ENCODE measurements around the gene RSPH6A. TPM values are rescaled to one million over a fixed set of nuclear protein-coding genes. Genes with fewer than 3 reads are reported as not detected.
A peak's percentile ranks its signal among the peaks of the same experiment; 100 is the strongest.
"Not testable (repeated sequence)": the region's sequence is repeated elsewhere in the genome, so short reads cannot be mapped to it uniquely, and the experiment has no call there.

RSPH6A gene
- total RNA-seq, 1 experiment from 2014 or later = 0.22 TPM

DNA sequence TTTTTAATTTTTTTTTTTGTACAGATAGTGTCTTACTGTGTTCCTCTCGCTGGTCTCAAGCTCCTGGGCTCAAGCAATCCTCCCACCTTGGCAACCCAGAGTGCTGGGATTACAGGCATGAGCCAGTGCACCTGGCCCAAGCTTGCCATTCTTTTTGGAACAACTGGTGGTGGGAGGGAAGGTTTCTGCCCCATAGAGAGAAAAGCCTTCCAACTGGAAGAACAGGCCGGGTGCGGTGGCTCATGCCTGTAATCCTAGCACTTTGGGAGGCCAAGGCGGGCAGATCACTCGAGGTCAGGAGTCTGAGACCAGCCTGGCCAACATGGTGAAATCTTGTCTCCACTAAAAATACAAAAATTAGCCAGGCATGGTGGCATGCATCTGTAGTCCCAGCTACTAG is 15.6 kb downstream of the RSPH6A start:
- not testable (repeated sequence) for H3K36me3 ChIP-seq; H3K9me3 ChIP-seq (replicated peaks); H3K4me3 ChIP-seq; H3K27ac ChIP-seq; H3K27me3 ChIP-seq
- DNase-seq = peak in 1 of 2 experiments; percentile 52
- H3K4me1 ChIP-seq = peaks cover 16% of the 10 kb centered on the region

DNA sequence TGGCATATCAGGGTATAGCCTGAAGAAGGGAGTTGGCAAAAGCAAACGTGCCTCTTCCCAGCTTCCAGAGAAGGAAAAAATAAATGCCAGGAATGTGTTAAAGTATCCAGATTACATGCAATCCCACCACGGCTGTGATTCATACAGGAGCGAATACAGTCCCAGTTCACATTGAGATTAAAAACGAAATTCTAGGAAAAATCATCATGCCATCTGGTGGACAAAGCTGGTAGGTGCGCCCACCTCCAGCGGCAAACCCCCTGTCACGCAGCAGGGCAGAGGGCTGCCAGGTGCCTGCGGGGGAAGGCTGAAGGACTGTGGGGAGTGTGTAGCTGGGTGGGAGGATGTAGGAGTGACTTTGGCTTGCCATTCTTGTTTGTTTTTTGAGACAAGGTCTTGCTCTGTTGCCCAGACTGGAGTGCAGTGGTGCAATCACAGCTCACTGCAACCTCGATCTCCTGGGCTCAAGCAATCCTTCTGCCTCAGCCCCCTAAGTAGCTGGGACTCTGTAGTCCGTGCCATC is 16.1 kb downstream of the RSPH6A start:
- no peak overlapping the region for H3K4me3 ChIP-seq
- no peak overlapping the region for H3K27ac ChIP-seq
- peak; percentile 72 to 84 for DNase-seq
- H3K4me1 ChIP-seq = peaks cover 16% of the 10 kb centered on the region
- no peaks in the 10 kb centered on the region for H3K36me3 ChIP-seq
- H3K9me3 ChIP-seq (replicated peaks) = no peaks in the 10 kb centered on the region
- H3K27me3 ChIP-seq = 0 out of 2 replicates have a peak, but pooled peaks cover 4% of the 10 kb centered on the region

DNA sequence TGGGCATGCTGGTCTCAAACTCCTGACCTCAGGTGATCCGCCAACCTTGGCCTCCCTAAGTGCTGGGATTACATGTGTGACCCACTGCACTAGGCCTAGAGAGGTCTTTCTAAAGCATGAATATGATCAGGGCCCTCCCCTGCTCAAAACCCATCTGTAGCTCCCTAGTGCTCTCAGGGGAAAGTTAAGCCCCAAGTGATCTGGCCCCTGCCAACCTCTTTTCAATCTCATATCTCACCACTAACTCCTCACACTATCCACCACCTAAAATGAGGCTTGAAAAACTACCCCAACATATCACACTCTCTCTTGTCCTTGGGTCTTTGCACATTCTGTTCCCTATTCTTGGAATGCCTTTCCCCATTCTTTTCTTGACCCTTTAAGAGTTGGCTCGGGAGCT is 20.5 kb downstream of the RSPH6A start:
- Histone ChIP-seq H3K36me3 (peaks cover 4% of the 10 kb centered on the region), H3K4me1 (peaks cover 13% of the 10 kb centered on the region), H3K4me3 (no peak overlapping the region), H3K27ac (no peak overlapping the region), H3K27me3 (no peaks in the 10 kb centered on the region), H3K9me3 (replicated peaks) (no peaks in the 10 kb centered on the region)
- DNase-seq = no peak

DNA sequence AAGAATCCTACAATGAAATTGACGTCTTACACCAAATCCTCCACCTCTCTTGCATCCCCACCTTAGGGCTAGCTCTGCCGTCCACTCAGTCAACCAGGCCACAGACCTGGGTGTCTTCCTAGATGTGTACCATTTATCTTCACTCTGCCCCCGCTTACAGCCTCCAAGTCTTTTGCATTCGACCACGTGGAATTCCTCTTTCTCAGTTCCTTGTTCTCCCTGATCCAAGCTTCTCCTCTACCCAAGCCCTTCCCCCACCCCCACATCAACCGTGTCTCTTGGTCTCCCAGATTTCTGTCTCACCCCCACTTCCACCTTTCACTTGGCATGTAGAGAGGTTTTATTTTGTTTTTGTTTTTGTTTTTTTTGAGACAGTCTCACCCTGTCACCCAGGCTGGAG is 21.2 kb downstream of the RSPH6A start:
- Histone ChIP-seq H3K4me1 (peaks cover 8% of the 10 kb centered on the region), H3K27ac (no peak overlapping the region), H3K4me3 (no peak overlapping the region), H3K9me3 (replicated peaks) (no peaks in the 10 kb centered on the region), H3K27me3 (no peaks in the 10 kb centered on the region), H3K36me3 (peaks cover 11% of the 10 kb centered on the region)
- DNase-seq = no peak

DNA sequence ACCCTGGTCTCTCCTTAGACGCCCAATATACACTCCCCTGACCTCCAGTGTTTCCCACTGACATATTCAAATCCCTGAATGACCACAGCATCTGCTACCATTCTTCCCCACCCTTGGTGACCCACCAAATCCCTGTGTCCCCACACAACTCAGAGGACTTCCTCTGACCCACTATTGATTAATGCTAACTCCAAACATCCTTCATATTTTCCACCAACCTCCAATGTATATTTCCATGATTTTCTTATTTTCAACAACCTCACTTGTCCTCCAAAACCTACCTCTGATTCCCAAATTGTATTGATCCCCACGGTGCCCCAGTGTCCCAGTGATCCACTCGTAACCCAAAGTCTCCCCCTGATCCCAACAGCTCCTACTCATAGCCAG is 21.9 kb downstream of the RSPH6A start:
- Histone ChIP-seq H3K27me3 (no peaks in the 10 kb centered on the region), H3K9me3 (replicated peaks) (no peaks in the 10 kb centered on the region), H3K36me3 (peaks cover 17% of the 10 kb centered on the region), H3K27ac (peak overlapping the region; percentile 15; the same call in 1 of the 2 replicates), H3K4me1 (peaks cover 8% of the 10 kb centered on the region), H3K4me3 (peak overlapping the region; percentile 20)
- no peak for DNase-seq

DNA sequence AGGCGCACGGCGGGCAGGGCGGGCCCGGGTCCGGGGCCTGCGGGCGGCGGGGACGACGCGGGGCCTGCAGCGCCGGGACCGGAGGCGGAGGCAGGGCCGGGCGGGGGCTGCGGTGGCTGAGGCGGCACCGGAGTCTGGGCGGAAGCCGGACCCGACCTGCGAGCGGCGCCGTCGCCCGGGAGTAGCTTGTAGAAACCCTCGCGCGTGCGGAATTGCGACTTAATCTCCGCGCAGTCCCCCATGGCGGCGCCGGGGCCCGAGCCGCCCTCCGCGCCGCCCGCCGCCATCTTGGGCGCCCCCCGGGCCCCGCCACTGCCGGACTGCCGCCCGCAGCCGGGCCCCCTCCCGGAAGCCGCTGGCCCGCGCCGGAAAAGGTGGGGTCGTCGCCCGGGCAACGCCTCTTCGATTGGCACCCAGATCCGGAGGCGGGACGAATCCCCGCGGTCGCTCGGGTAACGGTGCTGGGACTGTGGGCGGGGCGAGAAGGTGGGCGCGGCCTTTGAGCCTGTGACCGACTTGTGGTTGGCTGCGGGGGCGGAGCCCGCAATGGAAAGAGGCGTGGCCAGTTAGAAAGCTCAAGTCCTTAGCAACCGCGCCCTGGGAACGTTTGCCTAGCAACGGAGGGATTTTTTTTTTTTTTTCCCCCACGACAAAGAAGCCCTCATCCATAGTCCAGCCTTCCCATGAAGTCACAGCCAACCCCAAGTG is 22.5 kb downstream of the RSPH6A start, which contains the start of gene DMWD:
TSS of gene DMWD (minus strand) at position 376 of the 708 bp plus-strand sequence. CDS start at position 287, 89 bp downstream.
- H3K27ac ChIP-seq = peak within 1 kb of the TSS; percentile 26; the same call in 1 of the 2 replicates
- no peaks in the 10 kb centered on the region for H3K9me3 ChIP-seq (replicated peaks)
- no peaks in the 10 kb centered on the region for H3K27me3 ChIP-seq
- H3K36me3 ChIP-seq = peaks cover 19% of the 10 kb centered on the region
- H3K4me3 ChIP-seq = peak within 1 kb of the TSS; percentile 81
- peak; percentile 99 to 100 for DNase-seq
- H3K4me1 ChIP-seq = peaks cover 8% of the 10 kb centered on the region

DNA sequence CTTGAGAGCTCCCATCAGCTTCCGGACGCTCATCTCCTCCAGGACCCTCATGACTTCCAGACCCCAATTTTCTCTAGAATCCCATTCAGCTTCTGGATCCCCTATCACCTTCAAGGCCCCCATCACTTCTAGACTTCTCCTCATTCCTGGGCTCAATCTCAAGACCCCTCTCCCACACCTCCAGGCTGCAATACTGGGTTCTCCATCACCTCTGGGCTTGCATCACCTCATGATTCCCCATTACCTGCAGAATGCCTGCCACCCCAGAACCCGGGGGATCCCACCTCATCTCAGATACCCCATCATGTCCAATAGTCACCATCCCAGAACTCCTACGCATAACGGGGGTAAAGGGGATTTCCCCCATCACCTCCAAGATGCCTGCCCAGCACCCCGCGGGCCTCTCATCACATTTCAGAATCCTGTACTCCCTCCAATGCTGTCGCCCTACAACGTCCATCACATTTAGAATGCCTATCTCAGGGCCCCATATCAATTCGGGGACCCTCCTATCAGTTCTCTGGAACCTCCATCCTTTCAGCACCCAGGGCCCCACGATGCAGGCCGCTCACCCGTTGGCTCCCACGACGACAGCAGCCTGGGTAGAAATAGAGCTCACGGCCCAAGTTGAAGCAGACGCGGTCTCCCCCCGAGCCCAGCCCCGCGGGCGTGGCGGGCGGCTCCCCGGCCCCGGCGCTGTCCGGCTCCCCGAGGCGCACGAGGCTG is 23.2 kb downstream of the RSPH6A start:
- Histone ChIP-seq H3K4me1 (peaks cover 8% of the 10 kb centered on the region), H3K9me3 (replicated peaks) (no peaks in the 10 kb centered on the region), H3K27ac (peak overlapping the region; percentile 26; the same call in 1 of the 2 replicates), H3K4me3 (peak overlapping the region; percentile 81), H3K36me3 (peaks cover 19% of the 10 kb centered on the region), H3K27me3 (no peaks in the 10 kb centered on the region)
- DNase-seq = no peak

DNA sequence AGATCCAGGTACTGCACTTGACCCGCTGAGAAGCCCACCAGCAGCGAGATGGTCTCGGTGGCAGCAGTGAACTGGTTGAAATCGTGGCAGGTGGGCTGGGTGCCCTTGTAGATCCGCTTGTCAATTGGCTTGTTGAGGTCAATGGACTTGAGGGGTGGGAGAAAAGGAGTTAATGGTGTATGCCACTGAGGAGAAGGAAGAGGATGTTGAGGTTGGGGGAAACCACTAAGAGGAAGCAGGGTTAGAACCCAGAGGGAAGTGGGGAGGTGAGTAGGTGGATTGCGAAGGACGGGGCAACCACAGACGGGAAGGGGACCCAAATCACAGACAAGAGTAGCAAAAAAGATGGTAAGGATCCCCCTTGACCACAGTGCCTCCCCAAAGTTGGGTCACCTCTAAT is 24.2 kb downstream of the RSPH6A start:
- H3K4me3 ChIP-seq = no peak overlapping the region
- peaks cover 8% of the 10 kb centered on the region for H3K4me1 ChIP-seq
- no peak overlapping the region for H3K27ac ChIP-seq
- no peak for DNase-seq
- no peaks in the 10 kb centered on the region for H3K9me3 ChIP-seq (replicated peaks)
- no peaks in the 10 kb centered on the region for H3K27me3 ChIP-seq
- peaks cover 24% of the 10 kb centered on the region for H3K36me3 ChIP-seq

DNA sequence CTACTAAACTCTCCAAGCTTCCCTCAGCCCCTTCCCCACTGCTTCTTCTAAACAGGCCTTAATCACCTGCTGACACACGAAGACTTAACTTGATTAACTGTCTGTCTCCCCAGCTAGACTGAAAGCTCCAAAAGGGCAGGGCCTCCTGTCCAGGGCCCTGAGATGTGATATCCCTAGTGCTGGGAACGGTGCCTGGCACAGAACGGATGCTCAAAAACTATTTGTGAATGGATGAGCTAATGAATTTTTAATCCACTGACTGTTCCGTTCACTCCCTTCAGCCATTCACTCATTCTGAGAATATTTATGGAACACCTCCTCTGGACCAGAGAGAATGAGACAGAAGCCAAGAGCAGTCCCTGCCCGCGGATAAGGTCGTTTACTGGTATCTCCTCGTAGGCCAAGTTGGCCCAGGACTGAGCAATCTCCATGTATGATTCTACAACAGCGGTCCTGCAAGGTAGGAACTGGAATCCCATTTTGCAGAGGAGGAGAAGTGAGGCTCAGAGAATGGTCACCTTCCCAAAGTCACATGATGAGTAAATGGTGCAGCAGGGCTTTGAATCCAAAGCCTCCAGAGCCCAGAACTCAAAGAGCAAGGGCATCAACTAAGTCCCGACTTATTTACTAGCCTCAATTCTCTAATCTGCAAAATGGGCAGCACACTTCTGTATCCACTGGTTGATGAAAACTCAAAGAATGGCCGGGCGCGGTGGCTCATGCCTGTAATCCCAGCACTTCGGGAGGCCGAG is 25.9 kb downstream of the RSPH6A start:
- no peak overlapping the region for H3K27ac ChIP-seq
- no peak overlapping the region for H3K4me3 ChIP-seq
- DNase-seq = no peak
- H3K9me3 ChIP-seq (replicated peaks) = no peaks in the 10 kb centered on the region
- H3K27me3 ChIP-seq = no peaks in the 10 kb centered on the region
- H3K36me3 ChIP-seq = peaks cover 34% of the 10 kb centered on the region
- peaks cover 11% of the 10 kb centered on the region for H3K4me1 ChIP-seq

DNA sequence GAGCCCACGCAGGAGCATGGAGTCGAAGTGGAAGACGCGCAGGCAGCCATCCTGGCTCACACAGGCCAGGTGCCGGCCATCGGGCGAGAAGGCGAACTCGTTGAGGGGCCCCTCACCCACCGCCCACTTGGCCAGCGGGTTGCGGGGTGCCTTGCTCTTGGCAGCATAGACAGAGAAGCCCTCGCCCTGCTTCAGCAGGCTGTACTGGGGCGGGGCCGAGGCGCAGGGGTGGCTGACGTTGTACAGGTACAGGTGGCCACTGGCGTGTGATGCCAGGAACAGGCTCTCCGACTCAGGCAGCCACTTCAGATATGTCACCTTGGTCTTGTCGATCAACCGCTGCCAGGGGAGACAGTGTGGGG is 28.6 kb downstream of the RSPH6A start:
- Histone ChIP-seq H3K4me1 (peaks cover 19% of the 10 kb centered on the region), H3K4me3 (no peak overlapping the region), H3K36me3 (peaks cover 34% of the 10 kb centered on the region), H3K9me3 (replicated peaks) (no peaks in the 10 kb centered on the region), H3K27ac (no peak overlapping the region), H3K27me3 (no peaks in the 10 kb centered on the region)
- DNase-seq = no peak

DNA sequence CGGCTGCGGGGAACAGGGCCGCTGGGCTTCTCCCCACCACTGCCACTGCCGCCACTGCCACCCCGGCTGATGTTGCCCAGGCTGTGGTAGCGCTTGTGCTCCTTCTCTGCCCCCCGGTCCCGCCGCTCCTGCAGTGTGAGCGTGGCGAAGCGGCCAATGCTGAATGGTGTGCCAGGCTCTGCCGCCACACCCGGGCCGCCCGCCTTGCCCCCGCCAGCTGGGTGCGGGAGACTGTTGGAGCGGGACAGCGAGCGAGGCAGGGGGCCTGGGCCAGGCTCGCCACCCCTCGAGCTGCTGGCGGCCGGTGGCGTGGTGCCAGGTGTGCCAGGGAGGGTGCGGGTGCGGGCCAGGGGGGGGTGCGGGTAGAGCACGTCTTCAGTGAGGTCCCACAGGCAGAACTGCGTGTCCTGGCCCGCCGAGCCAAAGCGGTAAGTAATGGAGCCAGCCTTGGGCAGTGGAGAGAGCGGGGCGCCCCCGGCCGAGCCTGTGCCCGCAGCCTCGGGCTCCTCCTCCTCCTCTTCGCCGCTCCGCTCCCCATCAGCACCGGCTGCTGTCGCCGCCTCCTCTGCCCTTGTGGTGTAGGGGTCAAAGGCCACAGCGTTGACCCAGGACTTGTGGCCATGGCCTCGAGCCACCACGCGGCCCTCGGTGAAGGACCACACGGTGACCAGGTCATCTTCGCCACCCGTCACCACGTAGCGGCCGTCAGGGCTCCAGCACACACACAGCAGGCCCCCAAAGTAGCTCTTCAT is 29.2 kb downstream of the RSPH6A start:
- H3K36me3 ChIP-seq = peaks cover 36% of the 10 kb centered on the region
- H3K4me3 ChIP-seq = no peak overlapping the region
- peaks cover 19% of the 10 kb centered on the region for H3K4me1 ChIP-seq
- no peak overlapping the region for H3K27ac ChIP-seq
- no peaks in the 10 kb centered on the region for H3K27me3 ChIP-seq
- no peak for DNase-seq
- no peaks in the 10 kb centered on the region for H3K9me3 ChIP-seq (replicated peaks)

DNA sequence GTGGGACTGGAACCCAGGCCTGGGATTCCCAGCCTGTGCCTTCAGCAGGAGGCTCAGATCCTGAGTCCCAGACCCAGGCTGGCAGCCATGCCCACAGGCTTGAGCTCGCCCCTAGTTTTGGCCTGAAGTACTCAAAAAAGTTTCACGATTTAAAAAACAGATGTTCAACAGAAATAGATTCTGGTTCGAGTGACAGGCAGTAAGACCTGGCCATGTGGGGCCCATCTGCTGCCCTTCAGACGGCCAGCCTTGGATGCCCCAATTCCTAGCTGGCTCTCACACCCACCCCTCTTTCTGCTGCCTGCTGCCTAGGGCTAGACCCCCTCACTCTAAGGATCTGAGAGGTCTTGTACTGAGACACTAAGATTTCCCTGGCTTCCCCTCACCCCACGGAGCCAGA is 30.0 kb downstream of the RSPH6A start:
- Histone ChIP-seq H3K27ac (no peak overlapping the region), H3K9me3 (replicated peaks) (no peaks in the 10 kb centered on the region), H3K4me3 (no peak overlapping the region), H3K36me3 (peaks cover 44% of the 10 kb centered on the region), H3K27me3 (no peaks in the 10 kb centered on the region), H3K4me1 (peaks cover 19% of the 10 kb centered on the region)
- no peak for DNase-seq

DNA sequence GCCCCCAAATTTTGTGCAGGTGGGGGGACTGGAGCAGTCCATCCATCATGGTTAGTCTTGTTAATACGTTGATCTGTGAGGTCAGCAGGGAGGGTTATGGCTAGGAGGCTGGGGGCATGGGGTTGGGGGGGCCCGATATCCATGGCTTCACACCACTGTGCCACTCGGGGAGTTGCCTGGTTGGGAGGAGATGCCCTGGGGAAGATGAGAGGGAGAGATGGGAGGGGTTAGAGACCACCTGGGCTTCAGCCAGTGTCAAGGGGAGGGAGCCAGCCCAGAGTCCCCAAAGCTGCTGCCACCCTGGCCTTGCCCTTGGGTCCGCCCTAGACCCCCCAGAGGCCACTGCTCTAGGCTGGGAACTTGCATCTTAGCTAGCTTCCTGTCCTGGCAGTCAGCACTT is 31.0 kb downstream of the RSPH6A start:
- H3K36me3 ChIP-seq = peaks cover 44% of the 10 kb centered on the region
- no peak overlapping the region; the same call in 1 of the 2 replicates for H3K4me3 ChIP-seq
- peaks cover 23% of the 10 kb centered on the region for H3K4me1 ChIP-seq
- H3K9me3 ChIP-seq (replicated peaks) = no peaks in the 10 kb centered on the region
- H3K27me3 ChIP-seq = no peaks in the 10 kb centered on the region
- DNase-seq = no peak
- peak overlapping the region; percentile 99; the same call in 1 of the 2 replicates for H3K27ac ChIP-seq

Data from SJCRH30 (cell line).